H7 (cell line): ENCODE measurements around the gene TNFSF15. TPM values are rescaled to one million over a fixed set of nuclear protein-coding genes. Genes with fewer than 3 reads are reported as not detected.
"Not testable (repeated sequence)": the region's sequence is repeated elsewhere in the genome, so short reads cannot be mapped to it uniquely, and the experiment has no call there.

Source experiments
- DNase-seq: peaks from one replicate; pipeline ENCODE4 v3.0.0; 2012
- H3K27me3 ChIP-seq: 2 replicates; pipeline ENCODE4 v1.6.0; 2011; ENCODE audit warnings: mild to moderate bottlenecking, low read length; ENCODE audit not compliant: control insufficient read depth, insufficient read depth
- H3K36me3 ChIP-seq: replicated peaks from 2 replicates; pipeline ENCODE4 v1.5.1; 2011; ENCODE audit warnings: low read length; ENCODE audit not compliant: control insufficient read depth, insufficient read depth
- H3K4me3 ChIP-seq: 2 replicates; pipeline ENCODE4 v1.5.1; 2011; ENCODE audit warnings: low read depth, mild to moderate bottlenecking, control low read depth, low read length, moderate library complexity; ENCODE audit not compliant: insufficient read depth
- total RNA-seq: library from RNA; depleted of rRNA; stranded (reverse); fragments of >200 nt; shearing (Covaris generic); gene quantifications from 2 replicates; pipeline ENCODE4 v1.2.3, GENCODE V29; 2014

The TNFSF15 gene
- total RNA-seq, 1 experiment from 2014 or later = not detected

DNA sequence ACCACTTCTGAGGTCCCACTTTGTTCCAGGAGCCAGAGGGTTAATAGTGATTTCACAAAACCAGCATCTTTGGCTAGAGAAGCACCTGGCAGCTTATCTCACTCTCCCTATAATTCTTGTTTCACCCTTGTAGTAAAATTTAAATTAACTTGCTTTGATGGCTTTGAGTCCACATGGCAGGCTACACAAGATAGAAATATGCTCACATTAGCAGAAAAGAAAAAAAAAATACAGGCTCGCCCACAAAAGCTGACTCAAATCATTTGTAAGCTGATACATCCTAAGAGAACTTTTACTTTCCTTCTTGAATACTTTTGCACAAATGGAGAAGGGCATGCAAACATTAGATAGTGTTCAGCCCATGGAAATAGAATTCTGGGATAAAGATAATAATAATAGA is 36.2 kb downstream of the TNFSF15 start:
- H3K4me3 ChIP-seq = no peak overlapping the region
- DNase-seq = no peak
- no peaks in the 10 kb centered on the region; the same call in 1 of the 2 replicates for H3K27me3 ChIP-seq
- no peaks in the 10 kb centered on the region for H3K36me3 ChIP-seq

DNA sequence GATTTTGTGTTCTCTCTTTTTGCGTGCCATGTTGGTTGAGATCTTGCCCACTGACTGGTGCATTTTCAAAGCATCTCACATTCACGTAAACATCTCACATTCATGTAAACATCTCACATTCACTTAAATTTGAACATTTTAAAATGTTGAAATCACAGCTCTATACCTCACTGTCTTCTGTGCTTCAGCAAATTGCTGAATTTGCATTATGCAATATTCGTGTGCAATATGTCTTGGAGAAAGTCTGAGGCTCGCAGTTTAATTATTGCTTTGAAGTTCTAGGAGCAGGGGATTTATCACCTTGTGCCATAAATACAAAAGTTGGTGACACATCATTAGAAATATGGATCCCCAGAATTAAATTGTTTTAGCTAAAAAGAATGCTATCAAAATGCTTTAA is 42.6 kb downstream of the TNFSF15 start:
- no peaks in the 10 kb centered on the region; the same call in 1 of the 2 replicates for H3K27me3 ChIP-seq

DNA sequence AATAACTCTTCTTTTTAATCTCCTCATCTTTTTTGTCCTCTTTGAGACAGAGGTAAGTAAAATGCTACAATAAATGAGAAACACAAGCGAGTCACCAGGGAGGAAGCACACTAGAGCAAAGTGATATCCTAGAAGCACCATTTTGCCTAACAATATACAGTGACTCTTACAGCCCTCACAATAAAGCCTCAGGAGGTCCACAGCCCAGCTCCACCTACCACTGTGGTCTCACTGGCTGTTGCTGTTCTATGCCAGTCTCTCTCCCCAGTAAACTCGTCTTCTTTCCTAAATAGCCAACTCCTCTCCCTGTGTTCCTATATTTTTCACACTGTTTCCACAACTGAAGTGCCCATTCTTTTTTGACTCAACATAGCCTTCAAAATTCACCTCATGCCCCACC is 44.3 kb downstream of the TNFSF15 start:
- no peak overlapping the region for H3K4me3 ChIP-seq
- no peaks in the 10 kb centered on the region; the same call in 1 of the 2 replicates for H3K27me3 ChIP-seq
- peak; percentile 43 for DNase-seq
- no peaks in the 10 kb centered on the region for H3K36me3 ChIP-seq

More for the DNA sequence above, 42.6 kb downstream of the TNFSF15 start:
- DNase-seq = no peak
- Histone ChIP-seq H3K4me3 (no peak overlapping the region), H3K36me3 (no peaks in the 10 kb centered on the region)

DNA sequence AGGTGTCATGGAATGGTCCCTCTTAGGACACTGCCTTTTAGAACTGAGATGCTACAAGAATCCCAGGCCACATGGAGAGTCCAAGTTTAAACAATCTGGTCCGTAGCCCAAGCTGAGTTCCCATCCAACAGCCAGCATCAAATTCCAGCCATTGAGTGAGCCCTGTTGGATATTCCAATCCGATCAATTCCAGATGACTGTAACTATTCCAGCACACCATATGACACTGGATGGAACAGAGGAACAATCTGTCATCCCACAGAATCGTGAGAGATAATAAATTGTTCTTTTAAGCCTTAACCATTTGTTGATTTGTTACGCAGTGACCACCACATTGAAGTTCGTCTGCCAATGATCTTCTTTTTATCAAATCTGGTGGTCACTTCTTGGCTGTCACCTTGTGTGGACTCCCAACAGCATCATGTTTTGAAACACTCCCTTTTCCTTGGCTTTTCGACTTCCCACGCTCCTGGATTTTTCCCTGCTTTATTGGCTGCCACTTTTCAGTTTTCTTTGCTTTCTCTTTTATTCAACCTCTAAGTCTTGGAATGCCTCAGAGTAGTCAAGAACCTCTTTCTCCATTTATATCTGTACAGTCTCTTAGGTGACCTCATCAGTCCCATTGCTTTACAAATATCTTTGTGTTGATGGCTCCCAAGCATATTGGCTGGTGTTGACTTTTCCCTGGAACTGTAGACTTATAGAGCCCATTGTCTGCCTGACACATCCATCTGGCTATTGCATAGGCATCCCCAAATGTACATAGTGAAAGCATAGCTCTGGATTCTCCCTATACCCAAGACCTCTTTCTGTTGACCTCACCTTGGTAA is 46.1 kb downstream of the TNFSF15 start:
- H3K4me3 ChIP-seq = no peak overlapping the region
- no peak for DNase-seq
- no peaks in the 10 kb centered on the region for H3K36me3 ChIP-seq
- H3K27me3 ChIP-seq = peaks cover 2% of the 10 kb centered on the region; the same call in 1 of the 2 replicates

DNA sequence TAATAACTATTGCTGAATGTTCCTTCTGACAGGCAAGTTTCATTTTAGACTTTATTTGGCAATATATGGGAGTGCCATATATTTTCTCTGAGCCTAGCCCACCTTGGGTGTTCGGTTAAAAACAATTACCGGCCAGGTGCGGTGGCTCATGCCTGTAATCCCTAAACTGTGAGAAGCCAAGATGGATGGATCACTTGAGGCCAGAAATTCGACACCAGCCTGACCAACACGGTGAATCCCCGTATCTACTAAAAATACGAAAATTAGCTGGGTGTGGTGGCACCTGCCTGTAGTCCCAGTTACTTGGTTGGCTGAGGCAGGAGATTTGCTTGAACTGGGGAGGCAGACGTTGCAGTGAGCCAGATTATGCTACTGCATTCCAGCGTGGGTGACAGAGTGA is 47.9 kb downstream of the TNFSF15 start:
- no peak overlapping the region for H3K4me3 ChIP-seq
- peaks cover 2% of the 10 kb centered on the region; the same call in 1 of the 2 replicates for H3K27me3 ChIP-seq
- DNase-seq = no peak
- H3K36me3 ChIP-seq = no peaks in the 10 kb centered on the region

DNA sequence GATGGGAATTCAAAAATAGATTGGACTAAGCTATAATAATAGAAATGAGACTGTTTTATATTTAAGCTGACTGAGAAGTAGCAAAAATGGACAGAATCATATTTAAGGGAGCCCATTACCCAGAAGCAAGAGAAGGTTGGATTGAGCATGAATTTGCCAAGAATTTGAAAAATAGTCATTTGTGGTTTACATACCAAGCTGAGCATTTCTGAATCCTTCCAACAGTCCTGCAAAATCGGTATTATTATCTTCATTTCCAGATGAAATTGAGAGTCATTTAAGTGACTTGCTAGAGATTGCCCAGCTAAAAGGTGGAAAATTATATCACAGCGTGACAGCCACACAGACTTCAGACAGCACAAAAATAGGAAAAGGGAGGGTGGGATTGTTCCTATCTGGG is 48.4 kb downstream of the TNFSF15 start:
- Histone ChIP-seq H3K27me3 (peaks cover 2% of the 10 kb centered on the region; the same call in 1 of the 2 replicates), H3K4me3 (no peak overlapping the region), H3K36me3 (no peaks in the 10 kb centered on the region)
- no peak for DNase-seq

DNA sequence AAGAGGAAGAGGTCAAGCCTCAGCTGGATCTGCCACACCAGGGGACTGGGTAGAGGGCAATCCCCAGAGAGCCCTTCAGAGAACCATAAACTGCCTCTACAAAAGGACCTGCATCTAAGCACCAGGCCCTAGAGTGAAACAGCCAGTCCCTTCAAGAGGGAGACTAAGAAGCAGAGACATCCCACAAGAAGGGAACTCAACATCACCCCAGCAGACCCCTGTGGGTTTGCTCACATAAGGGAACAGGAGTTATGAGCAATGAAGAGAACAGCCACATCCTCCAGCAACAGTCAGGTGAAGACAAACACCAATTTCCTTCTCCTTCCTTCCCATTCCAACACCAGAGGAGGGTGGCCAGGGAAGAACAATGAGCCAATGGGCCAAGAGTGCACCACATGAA is 48.9 kb downstream of the TNFSF15 start:
- Histone ChIP-seq H3K27me3 (peaks cover 2% of the 10 kb centered on the region; the same call in 1 of the 2 replicates), H3K4me3 (no peak overlapping the region), H3K36me3 (no peaks in the 10 kb centered on the region)
- no peak for DNase-seq

DNA sequence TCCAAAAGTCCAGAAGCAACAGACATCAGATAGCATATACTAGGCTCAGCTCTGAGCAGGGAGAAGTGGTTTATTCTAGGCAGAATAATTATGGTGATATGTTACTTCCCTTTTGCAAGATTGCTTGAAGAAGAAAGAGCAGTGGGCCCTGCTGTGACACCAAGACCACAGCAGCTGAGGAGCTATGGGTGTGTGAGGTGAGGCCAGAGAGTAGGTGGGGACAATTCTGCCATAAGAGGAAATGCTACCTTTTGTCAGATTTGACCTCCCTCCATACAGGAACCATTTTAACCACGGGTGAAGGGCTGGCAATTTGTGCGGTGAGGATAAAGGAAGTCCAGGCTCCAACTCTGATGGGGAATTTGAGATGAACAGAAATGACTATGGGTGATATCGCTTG is 51.3 kb downstream of the TNFSF15 start:
- no peak for DNase-seq
- no peak overlapping the region for H3K4me3 ChIP-seq
- no peaks in the 10 kb centered on the region for H3K36me3 ChIP-seq
- peaks cover 2% of the 10 kb centered on the region; the same call in 1 of the 2 replicates for H3K27me3 ChIP-seq

DNA sequence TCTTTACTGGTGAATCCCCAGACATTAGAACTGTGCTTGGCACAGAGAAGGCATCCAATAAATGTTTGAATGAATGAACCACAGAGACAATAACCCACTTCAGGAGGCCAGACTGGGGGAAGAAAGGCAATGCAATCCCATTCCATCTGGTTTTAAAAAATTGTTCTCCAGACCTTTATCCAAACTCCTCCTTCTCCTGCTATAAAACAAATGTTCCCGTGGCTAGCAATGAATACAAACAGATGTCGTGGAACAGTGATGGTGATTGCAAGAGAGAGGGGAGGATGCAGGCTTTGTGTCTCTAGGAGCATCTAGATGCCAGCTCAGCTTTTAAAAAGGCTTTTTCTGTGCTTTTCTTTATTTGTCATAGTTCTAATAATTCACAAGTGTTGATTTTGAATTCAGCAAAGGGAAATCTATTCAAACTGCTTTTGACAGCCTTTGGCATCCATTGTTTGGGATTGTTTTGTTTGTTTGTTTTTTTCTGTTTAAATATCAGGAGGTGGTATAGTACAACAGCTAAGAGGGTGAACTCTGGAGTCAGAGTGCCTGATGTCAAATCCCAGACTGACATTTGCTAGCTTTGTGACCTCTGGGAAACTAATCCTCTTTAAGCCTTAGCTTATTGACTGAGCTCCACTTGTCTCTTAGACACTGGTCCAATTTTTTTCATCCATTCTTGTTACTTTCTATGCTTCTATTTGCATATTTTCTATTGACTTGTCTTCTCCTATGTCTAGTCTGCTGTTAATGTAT is 59.1 kb downstream of the TNFSF15 start:
- Histone ChIP-seq H3K27me3 (peaks cover 1% of the 10 kb centered on the region), H3K36me3 (no peaks in the 10 kb centered on the region), H3K4me3 (no peak overlapping the region)
- DNase-seq = no peak

DNA sequence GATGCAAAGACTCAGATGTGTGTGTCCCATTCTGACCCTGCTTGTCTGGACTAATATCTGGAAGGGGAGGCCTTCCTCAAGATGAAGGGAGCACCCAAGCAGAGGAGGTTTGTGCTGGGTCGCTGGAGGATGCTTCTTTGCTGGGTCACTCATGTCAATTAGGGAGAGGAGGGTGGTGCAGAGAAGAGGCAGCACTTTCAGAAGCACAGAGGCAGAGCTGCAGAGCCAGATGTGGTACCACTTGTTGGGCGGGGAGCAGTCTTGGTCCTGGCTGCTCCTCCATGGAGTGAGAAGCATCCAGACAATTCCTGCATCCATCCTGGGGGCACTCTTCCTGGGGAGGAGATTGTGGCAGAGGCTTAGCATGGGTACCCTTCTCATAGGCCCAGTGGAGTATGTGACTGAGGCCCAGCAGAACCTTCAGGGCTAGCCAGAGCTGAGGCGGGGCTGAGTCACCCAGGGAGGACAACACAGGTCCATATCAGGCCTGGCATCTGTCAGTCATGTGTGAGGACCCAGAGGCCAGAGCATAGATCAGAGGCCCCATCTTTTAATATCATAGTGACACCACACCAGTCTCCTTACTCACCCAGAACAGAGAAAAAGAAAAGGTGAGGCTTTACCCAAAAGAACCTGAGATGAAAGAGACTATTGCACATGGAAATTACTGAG is 59.8 kb downstream of the TNFSF15 start:
- Histone ChIP-seq H3K36me3 (no peaks in the 10 kb centered on the region), H3K4me3 (no peak overlapping the region), H3K27me3 (peaks cover 1% of the 10 kb centered on the region)
- no peak for DNase-seq

DNA sequence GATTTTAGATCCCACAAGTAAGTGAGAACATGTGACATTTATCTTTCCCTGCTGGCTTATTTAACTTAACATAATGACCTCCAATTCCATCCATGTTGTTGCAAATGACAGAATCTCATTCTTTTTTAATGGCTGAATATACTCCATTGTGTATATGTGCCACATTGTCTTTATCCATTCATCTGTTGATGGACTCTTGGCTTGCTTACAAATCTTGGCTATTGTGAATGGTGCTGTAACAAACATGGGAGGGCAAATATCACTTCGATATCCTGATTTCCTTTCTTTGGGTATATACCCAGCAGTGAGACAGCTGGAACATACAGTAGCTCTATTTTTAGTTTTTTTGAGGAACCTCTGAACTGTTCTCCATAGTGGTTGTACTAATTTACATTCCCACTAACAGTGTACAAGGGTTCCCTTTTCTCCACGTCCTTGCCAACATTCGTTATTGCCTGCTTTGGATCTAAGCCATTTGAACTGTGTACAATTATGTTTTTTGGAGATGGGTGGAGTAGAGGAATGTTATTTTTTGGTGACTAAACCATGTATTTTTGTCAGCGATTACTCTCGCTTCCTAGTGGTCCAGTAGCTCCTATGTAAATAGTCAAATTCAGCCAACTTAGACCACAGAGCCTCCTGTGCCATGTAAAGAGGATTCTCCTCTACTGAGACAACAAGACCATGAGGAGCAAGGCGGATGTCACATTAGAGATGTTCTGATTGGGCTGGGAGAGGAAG is 60.6 kb downstream of the TNFSF15 start:
- Histone ChIP-seq H3K4me3 (no peak overlapping the region), H3K27me3 (peaks cover 1% of the 10 kb centered on the region), H3K36me3 (no peaks in the 10 kb centered on the region)
- no peak for DNase-seq

DNA sequence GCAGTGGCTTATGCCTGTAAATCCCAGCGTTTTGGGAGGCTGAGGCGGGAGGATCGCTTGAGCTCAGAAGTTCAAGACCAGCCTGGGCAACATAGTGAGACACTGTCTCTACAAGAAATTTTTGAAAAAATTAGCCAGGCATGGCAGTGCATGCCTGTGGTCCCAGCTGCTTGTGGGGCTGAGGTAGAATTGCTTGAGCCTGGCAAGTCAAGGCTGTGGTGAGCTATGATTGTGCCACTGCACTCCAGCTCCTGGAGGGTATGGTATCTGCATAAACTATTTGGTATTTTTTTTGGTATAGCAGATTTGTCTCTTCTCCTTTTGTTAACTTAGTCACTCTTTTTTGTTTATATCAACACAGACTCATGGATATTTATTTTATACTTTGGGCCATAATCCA is 62.4 kb downstream of the TNFSF15 start:
- Histone ChIP-seq H3K36me3 (no peaks in the 10 kb centered on the region), H3K27me3 (peaks cover 1% of the 10 kb centered on the region), H3K4me3 (no peak overlapping the region)
- DNase-seq = no peak

DNA sequence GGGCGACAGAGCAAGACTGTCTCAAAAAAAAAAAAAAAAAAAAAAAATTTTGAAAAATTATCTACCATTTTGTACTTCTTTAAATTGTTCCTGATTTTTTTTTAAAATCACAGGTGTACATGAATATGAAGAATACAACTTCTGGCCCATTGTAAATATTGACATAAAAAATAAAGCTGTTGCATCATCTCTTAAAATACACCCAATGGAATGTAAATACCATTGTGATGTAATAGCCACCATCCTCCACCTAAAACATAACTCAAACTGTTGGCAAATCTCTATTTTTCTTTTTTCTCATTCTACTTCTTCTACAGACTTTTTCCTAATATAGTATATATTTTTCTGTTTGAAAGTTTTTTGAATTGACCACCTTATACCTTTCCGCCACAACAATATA is 62.9 kb downstream of the TNFSF15 start:
- no peak for DNase-seq
- peaks cover 1% of the 10 kb centered on the region for H3K27me3 ChIP-seq
- no peaks in the 10 kb centered on the region for H3K36me3 ChIP-seq
- no peak overlapping the region for H3K4me3 ChIP-seq

DNA sequence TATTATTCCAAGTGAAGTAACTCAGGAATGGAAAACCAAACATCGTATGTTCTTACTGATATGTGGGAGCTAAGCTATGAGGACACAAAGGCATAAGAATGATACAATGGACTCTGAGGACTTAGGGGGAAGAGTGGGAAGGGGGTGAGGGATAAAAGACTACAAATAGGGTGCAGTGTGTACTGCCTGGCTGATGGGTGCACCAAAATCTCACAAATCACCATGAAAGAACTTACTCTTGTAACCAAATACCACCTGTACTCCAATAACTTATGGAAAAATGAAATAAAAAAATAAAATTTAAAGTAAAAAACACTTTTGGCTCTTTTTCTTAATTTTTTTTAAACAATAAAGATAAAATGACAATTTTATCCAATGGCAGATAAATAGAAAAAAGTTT is 64.3 kb downstream of the TNFSF15 start:
- H3K4me3 ChIP-seq, H3K36me3 ChIP-seq, H3K27me3 ChIP-seq, DNase-seq: not testable (repeated sequence)
